IPS-18a (cell line): ENCODE data around the gene RHO.
"Not testable (repeated sequence)": the region's sequence is repeated elsewhere in the genome, so short reads cannot be mapped to it uniquely, and the experiment has no call there.

Source experiments
- H3K27ac ChIP-seq: one replicate; pipeline ENCODE4 v1.5.1; 2013; ENCODE audit warnings: low read length
- H3K27me3 ChIP-seq: one replicate; pipeline ENCODE4 v1.6.1; 2013; ENCODE audit warnings: mild to moderate bottlenecking, low read length; ENCODE audit not compliant: control insufficient read depth, insufficient read depth
- H3K36me3 ChIP-seq: one replicate; pipeline ENCODE4 v1.6.1; 2013; ENCODE audit warnings: low read depth, low read length; ENCODE audit not compliant: control insufficient read depth
- H3K4me1 ChIP-seq: one replicate; pipeline ENCODE4 v1.6.1; 2013; ENCODE audit warnings: low read depth, low read length; ENCODE audit not compliant: control insufficient read depth
- H3K4me3 ChIP-seq: one replicate; pipeline ENCODE4 v1.5.1; 2013; ENCODE audit warnings: low read length
- H3K9ac ChIP-seq: one replicate; pipeline ENCODE4 v1.6.1; 2013; ENCODE audit warnings: mild to moderate bottlenecking, low read length, moderate library complexity
- H3K9me3 ChIP-seq: one replicate; pipeline ENCODE4 v1.6.1; 2013; ENCODE audit warnings: low read depth, low read length; ENCODE audit not compliant: control insufficient read depth

The RHO gene

DNA sequence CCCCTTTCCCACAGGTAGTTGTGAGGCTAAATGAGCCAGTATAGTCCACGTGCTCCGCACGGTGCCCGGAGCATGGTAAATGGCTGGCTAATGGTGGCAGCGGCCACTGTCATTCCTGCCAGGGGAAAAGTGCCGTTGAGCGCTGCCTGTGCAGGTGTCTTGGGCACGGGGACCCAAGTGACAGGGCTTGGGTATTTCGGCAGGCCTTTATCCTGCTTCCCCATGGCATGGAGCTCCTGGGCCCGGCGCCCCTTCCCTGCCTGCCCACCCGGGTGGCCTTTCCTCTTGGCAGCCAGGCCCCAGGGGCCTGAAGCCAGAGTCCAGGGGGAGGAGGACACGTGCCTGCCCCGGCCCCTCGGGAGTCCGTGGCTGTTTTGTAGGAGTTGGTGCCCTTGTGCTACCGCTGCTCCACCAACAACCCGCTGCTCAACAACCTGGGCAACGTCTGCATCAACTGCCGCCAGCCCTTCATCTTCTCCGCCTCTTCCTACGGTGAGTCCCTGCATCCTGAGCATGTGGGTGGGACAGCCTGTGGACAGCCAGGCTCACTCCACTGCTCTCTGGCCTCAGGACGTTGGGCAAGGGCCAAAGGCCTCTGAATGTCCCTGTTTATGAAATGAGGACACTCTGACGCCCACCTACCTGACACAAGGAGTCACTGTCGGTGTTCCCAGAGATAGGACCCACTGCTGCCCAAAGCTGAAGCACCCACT, 13.2 kb upstream of the RHO start:
- H3K27me3 ChIP-seq, H3K27ac ChIP-seq, H3K4me3 ChIP-seq, H3K36me3 ChIP-seq, H3K4me1 ChIP-seq, H3K9me3 ChIP-seq, H3K9ac ChIP-seq: not testable (repeated sequence)

DNA sequence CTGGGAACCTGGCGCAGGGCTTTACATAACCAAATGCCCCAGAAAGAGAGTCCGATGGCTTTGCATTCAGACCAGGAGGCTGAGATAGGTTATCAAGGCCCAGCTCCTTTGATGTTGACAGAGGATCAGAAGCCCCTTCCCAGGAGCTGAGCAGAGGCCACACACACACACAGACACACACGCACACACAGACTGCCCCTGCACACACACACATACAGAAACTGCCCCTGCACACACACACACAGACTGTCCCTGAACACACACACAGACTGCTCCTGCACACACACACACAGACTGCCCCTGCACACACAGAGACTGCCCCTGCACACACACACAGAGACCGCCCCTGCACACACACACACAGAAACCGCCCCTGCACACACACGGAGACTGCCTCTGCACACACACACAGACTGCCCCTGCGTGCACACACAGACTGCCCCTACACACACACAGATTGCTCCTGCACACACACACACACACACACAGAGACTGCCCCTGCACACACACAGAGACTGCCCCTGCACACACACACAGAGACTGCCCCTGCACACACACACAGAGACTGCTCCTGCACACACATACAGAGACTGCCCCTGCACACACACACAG, 12.5 kb upstream of the RHO start:
- H3K4me3 ChIP-seq, H3K4me1 ChIP-seq, H3K9me3 ChIP-seq, H3K36me3 ChIP-seq, H3K27ac ChIP-seq, H3K9ac ChIP-seq, H3K27me3 ChIP-seq: not testable (repeated sequence)

DNA sequence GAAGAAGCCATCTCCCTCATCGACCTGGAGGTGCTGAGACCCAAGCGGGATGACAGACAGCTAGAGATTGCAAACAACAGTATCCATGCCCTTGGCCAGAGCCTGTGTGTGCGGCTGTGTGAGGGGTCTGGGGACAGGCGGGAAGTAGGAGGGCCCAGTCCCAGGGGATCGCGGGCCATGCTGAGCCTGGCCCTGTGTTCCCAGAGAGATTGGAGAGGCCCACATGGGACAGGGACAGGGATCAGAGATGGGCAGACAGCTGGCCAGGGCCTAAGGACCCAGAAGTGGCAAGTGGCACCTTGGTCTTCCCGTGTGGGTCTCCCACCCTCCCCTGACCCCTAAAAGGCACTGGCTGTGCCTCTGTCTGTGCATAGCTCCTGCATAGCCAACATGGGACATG, 10.9 kb upstream of the RHO start:
- H3K4me1 ChIP-seq, result no peaks in the 10 kb centered on the region
- no peaks in the 10 kb centered on the region for H3K27me3 ChIP-seq
- H3K9me3 ChIP-seq, result no peaks in the 10 kb centered on the region
- H3K27ac ChIP-seq, result no peak overlapping the region
- H3K9ac ChIP-seq, result no peak overlapping the region
- H3K36me3 ChIP-seq, result peaks cover under 1% of the 10 kb centered on the region
- no peak overlapping the region for H3K4me3 ChIP-seq

DNA sequence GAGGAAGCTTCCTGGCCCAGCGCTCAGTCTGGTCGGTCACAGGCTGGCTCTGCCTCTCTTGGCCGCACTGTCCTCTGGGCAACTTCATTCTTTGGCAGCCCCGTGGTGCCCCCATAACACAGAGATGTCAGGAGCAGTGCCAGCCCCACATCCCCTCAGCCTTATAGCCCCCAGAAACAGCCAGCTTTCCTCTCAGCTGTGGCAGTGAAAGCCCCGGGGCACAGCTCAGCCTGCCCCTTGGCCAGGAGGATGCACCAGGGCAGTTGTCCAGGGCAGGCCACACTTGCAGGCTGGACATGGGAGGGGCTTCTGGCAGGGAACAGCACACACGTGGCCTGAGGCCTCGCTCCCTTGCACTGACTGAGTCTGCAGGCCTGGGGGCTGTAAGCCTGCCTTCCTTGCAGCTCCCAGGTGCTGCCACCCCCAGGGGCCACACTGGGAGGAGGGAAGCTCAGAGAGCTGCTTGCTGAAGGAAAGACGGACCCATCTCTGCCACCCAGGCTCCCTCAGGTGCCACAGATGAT, 10.3 kb upstream of the RHO start:
- Histone ChIP-seq H3K9me3 (no peaks in the 10 kb centered on the region), H3K9ac (no peak overlapping the region), H3K36me3 (no peaks in the 10 kb centered on the region), H3K4me1 (no peaks in the 10 kb centered on the region), H3K27me3 (no peaks in the 10 kb centered on the region), H3K4me3 (no peak overlapping the region), H3K27ac (no peak overlapping the region)

DNA sequence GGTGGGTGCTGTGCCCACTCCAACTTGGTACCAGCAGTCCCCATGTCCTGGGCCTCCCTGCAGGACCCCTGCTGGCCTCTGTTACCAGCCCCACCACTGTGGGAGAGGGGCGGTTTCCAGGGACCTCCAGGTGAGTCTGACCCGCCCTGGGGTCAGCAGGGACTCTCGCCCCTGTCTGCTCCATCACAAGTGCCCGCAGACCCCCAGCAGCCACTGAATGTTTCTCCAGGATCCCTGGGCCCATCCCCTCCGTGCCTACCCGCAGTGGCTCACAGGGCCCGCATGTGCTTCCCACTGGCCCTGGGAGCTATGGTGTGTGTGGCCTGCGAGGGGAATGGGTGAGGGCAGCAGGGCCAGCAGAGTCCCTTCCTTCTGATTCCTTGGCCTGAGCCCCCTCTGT, 9.9 kb upstream of the RHO start:
- H3K4me3 ChIP-seq, result no peak overlapping the region
- no peaks in the 10 kb centered on the region for H3K4me1 ChIP-seq
- no peak overlapping the region for H3K9ac ChIP-seq
- H3K27me3 ChIP-seq, result no peaks in the 10 kb centered on the region
- H3K9me3 ChIP-seq, result no peaks in the 10 kb centered on the region
- H3K27ac ChIP-seq, result no peak overlapping the region
- H3K36me3 ChIP-seq, result no peaks in the 10 kb centered on the region

DNA sequence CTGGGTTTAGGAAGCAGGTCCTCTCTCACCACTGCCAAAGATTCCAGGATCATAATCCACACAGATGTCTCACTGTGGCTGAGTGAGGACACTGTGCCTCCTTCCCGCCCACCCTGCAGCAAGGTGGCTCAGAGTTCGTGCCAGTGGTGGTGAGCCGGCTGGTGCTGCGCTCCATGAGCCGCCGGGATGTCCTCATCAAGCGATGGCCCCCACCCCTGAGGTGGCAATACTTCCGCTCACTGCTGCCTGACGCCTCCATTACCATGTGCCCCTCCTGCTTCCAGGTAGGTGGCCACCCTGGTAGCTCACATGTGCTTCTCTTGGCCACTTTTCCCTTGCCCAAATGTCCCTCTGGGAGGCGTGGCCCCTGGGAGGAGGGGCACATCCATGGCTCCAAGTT, 9.0 kb upstream of the RHO start:
- H3K27me3 ChIP-seq, result no peaks in the 10 kb centered on the region
- no peak overlapping the region for H3K27ac ChIP-seq
- no peaks in the 10 kb centered on the region for H3K4me1 ChIP-seq
- no peak overlapping the region for H3K9ac ChIP-seq
- H3K36me3 ChIP-seq, result no peaks in the 10 kb centered on the region
- no peaks in the 10 kb centered on the region for H3K9me3 ChIP-seq
- H3K4me3 ChIP-seq, result no peak overlapping the region

DNA sequence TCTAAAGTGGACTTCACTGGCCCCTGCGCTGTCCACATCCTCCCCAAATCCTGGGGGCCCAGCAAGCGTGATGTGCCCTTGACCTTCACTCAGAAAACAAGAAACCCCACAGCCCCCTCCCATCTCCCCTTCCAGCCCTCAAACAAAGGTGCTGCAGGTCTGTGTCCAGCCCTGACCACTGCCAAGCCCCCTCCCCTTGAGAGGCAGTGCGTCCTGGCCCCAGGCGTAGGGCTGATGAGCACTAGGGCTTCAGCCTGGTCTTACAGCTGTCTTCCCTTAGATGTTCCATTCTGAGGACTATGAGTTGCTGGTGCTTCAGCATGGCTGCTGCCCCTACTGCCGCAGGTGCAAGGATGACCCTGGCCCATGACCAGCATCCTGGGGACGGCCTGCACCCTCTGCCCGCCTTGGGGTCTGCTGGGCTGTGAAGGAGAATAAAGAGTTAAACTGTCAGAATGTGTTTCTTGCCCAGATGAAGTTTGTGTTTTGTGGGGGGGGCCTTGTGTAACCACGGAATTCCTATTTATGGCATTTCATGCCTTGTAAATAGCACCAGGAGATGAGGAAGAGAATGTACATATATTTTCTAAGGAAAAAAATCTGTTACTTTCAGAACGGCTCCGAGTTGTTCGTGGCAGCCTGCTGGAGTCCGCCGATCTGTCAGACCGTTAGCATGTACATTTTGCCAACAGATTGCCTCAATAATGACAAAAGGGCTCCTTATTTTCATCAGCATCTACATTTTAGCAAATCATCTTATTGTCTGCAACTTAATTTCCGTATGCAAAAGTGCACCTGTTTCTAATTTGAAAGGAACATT, 8.3 kb upstream of the RHO start:
- Histone ChIP-seq H3K9ac (no peak overlapping the region), H3K4me3 (no peak overlapping the region), H3K36me3 (no peaks in the 10 kb centered on the region), H3K27me3 (no peaks in the 10 kb centered on the region), H3K9me3 (no peaks in the 10 kb centered on the region), H3K27ac (no peak overlapping the region), H3K4me1 (no peaks in the 10 kb centered on the region)

DNA sequence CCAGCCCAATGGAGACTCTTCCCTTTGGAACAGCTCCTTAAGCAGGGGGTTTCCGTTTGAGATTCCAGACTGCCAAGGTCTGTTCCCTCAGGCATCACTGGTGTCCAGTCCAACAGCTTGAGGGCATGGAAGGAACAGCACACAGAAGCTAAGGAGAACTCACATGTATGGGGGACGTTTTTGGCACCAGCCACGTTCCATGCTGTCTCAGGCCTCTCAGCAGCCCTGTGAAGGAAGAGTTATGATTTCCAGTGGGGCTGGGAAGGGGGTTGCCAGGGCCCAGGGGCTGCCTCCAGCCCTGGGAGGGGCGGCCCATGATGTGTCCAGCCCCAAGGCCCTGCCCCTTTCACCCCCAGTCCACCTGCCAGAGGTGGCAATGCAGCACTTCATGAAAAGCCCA, 7.5 kb upstream of the RHO start:
- Histone ChIP-seq H3K9ac (no peak overlapping the region), H3K4me1 (peaks cover under 1% of the 10 kb centered on the region), H3K36me3 (no peaks in the 10 kb centered on the region), H3K9me3 (no peaks in the 10 kb centered on the region), H3K27me3 (no peaks in the 10 kb centered on the region), H3K27ac (no peak overlapping the region), H3K4me3 (no peak overlapping the region)

DNA sequence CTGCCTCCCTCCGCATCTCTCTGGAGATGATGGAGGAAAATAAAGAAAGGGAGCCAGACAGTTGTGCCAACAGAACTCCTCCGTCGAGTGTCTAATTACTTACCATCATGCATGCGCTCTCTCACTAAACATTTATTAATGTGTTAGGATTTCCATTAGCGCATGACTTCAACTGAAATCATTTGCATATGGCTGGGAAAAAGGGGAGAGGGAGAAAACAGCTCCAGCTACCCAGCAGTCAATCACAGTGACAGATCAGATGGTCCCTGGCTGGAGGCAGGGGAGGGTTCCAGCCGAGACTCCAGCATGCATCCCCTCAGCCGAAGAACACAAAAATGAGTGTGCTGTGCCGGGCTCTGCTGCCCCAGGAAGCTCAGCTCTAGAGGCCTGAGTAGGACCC, 6.8 kb upstream of the RHO start:
- H3K4me3 ChIP-seq, result no peak overlapping the region
- no peak overlapping the region for H3K9ac ChIP-seq
- H3K9me3 ChIP-seq, result no peaks in the 10 kb centered on the region
- H3K4me1 ChIP-seq, result peaks cover 7% of the 10 kb centered on the region
- H3K36me3 ChIP-seq, result no peaks in the 10 kb centered on the region
- no peaks in the 10 kb centered on the region for H3K27me3 ChIP-seq
- H3K27ac ChIP-seq, result no peak overlapping the region

DNA sequence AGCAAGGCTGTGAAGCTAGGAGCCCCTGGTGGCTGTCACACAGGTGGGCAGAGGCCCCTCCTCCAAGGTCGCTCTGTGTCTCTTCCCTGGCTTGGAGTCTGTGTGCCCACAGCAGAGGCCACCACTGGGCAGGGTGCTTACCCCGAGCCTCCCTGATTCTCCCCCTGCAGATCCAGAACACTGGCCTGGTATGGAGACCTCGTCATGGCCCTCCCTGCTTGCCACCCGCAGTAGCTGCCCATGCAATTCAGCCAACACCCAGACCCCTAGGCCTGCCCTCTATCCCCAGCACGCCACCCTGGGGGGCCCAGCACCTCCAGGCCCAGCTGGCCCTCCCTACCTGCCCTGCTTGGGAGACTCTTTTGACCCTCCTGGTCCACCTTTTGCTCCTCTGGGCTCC, 5.5 kb upstream of the RHO start:
- Histone ChIP-seq H3K4me1 (peaks cover 7% of the 10 kb centered on the region), H3K27ac (no peak overlapping the region), H3K4me3 (no peak overlapping the region), H3K9me3 (no peaks in the 10 kb centered on the region), H3K9ac (no peak overlapping the region), H3K27me3 (no peaks in the 10 kb centered on the region), H3K36me3 (no peaks in the 10 kb centered on the region)

DNA sequence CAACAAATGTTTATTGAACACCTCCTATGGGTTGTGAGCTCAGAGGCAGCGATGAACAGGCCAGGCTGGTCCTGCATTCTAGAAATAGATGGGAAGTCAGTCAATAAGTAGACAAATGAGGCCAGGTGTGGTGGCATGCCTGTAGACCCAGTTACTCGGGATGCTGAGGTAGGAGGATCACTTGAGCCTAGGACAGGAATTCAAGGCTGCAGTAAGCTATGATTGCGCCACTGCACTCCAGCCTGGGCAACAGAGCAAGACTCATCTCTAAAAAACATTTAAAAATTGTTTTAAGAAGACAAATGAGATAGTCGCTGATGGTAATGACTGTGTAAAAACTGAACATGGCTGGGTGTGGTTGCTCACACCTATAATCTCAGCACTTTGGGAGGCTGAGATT, 4.4 kb upstream of the RHO start:
- H3K27me3 ChIP-seq, result no peaks in the 10 kb centered on the region
- no peak overlapping the region for H3K27ac ChIP-seq

More for the DNA sequence above, 4.4 kb upstream of the RHO start:
- no peaks in the 10 kb centered on the region for H3K36me3 ChIP-seq
- H3K4me1 ChIP-seq, result peaks cover 7% of the 10 kb centered on the region
- no peaks in the 10 kb centered on the region for H3K9me3 ChIP-seq
- no peak overlapping the region for H3K9ac ChIP-seq
- no peak overlapping the region for H3K4me3 ChIP-seq
